ENCODE measurements around the gene OR5H1.

- TF ChIP-seq CTCF (IDR thresholded peaks at IDR 0.05) (no peak), POLR2AphosphoS5 (IDR thresholded peaks at IDR 0.05) (no peak), POLR2A (IDR thresholded peaks at IDR 0.05) (no peak), EP300 (IDR thresholded peaks at IDR 0.05) (no peak)
These were observed 34.6 kb upstream of the OR5H1 start for GRCh38 chr3:98095882-98096281.
